GM12801 (cell line): ENCODE results near the gene ABL2.

ENCODE experiments used
- CTCF ChIP-seq: IDR thresholded peaks from one replicate; pipeline ENCODE4 v1.5.1; 2011; ENCODE audit warnings: control low read depth; ENCODE audit not compliant: insufficient read length; ENCODE audit errors: extremely low read depth

The ABL2 gene

DNA sequence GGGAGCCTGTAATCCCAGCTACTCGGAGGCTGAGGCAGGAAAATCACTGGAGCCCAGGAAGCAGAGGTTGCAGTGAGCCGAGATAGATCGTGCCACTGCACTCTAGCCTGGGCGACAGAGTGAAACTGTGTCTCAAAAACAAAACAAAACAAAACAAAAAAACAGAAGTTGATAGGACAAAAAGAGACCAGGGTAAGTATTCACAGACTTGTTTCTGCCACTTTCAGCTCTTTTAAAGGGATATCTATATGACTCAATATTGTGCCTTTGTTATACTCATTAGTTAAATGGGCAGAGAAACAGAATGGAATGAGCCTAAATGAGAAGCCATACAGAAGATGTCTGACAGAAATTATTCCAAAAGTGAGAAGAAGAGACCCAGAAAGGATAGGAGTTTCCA lies 23.1 kb upstream of the ABL2 start:
- no peak for TF ChIP-seq CTCF

DNA sequence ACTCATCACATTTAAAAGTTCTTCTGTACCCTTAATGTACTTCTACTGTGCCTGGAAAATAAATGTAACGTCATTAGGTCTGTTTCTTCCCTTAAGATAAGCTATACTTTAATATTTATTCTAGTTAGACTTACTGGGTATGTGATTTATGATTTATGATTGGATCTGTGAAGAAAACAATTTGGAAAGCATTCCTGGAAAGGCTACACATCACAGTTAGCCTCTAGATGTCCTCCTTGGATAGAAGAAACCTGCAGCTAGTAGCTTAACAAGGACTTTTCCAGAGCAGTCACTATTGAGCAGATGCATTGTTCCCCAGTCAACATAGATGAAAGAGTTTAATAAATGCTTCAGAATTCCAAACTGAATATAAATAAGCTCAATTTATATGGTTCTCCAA lies 22.2 kb upstream of the ABL2 start:
- TF ChIP-seq CTCF, result no peak

GRCh38 chr1:179247923-179248322 lies 18.4 kb upstream of the ABL2 start:
- no peak for TF ChIP-seq CTCF

DNA sequence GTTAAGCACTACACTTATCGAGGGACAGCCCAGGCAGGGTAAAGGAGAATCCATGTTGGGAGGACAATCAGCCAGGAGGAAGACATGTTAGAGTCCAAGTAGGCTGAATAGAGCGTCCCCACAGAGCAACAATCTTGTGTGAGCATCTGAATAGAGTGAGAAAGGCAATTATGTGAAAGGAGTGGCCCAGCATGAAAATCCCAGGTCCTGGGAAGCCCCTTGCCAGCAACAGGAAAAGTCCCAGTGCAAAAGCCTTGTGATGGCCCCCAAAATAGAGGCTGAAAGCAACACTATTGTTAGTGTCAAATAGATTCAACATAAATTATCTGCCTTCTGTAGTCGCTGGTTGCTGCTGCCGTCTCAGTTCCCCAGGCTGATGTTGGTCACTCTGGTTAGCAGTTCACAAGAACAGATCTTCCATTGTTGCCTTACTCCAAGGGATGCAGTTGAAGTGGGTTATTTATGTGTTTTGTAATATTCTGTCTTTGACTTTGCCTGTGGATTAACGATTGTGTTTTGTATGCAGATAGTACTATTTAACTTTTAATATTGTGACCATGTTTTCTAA lies 12.1 kb upstream of the ABL2 start:
- no peak for TF ChIP-seq CTCF

GRCh38 chr1:179237222-179237621 lies 7.7 kb upstream of the ABL2 start:
- no peak for TF ChIP-seq CTCF

DNA sequence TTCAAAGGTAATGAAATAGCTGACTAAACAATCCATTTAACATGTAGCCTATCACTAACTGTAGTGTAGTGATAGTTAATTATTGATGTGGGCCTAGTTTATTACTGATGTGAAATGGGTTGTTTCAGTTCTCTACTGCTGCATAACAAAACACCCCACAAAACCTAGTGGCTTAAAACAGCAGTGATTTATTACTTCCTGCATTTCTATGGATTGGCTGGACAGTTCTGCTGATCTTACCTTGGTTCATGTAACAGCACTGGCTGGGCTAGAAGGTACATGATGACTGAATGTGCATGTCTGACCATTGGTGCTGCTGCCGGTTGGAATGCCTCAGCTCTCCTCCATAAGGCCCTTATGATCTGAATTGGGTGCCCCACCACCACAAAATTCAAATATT lies 5.4 kb upstream of the ABL2 start:
- TF ChIP-seq CTCF, result no peak

DNA sequence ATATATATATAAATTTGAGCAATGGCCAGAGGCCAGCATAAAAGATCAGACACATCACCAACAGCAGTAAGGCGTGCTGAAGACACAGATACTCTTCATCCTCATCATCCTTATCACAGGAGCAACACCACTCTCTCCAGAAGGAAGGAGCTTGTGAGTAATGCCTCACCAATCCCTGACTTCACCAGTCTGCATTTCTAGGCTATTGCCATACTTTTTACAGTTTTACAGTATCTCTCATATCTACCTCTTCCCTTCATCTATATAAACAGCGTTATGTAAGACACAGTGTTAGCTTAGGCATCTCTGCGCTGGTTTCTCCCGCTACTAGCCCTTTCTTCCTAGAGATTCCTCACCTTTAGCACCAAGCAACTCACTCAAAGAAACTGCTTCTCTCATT lies 2.4 kb upstream of the ABL2 start:
- no peak for TF ChIP-seq CTCF

GRCh38 chr1:179230721-179231120 lies 1.2 kb upstream of the ABL2 start:
- no peak for TF ChIP-seq CTCF
